MCF 10A (cell line): ENCODE data around the gene DDX1. TPM values are rescaled to one million over a fixed set of nuclear protein-coding genes. Genes with fewer than 3 reads are reported as not detected.

Experiments used
- BruUV-seq: library from RNA; stranded (reverse); fragments of 400-500 nt; replicated peaks from 2 replicates; lab custom pipeline; 2021; lab: Mats Ljungman, UMichigan
- CTCF ChIA-PET: fragments of 300-600 bp; sonication (Branson Sonifier 250); formaldehyde crosslinking; extraction: SDS; loops from one replicate; lab custom pipeline; 2021; ENCODE audit warnings: antibody characterized with exemption, inconsistent platforms; lab: Yijun Ruan, JAX
- POLR2A ChIA-PET: fragments of 300-600, 350-650 bp; sonication (Branson Sonifier 250); formaldehyde crosslinking; extraction: SDS; loops from one replicate; lab custom pipeline; 2020; ENCODE audit warnings: antibody characterized with exemption, inconsistent platforms; lab: Yijun Ruan, JAX
- DNase-seq: peaks from one replicate; pipeline ENCODE4 v3.0.0-alpha.2; 2018; ENCODE audit not compliant: unreplicated experiment
- H3K27ac Mint-ChIP-seq: one replicate; pipeline ENCODE4 v1.8.0; 2022; ENCODE audit warnings: mild to moderate bottlenecking, low read depth, mixed read lengths; ENCODE audit not compliant: unreplicated experiment
- H3K27me3 Mint-ChIP-seq: one replicate; pipeline ENCODE4 v1.8.0; 2022; ENCODE audit warnings: mixed read lengths; ENCODE audit not compliant: insufficient read depth, unreplicated experiment
- H3K36me3 Mint-ChIP-seq: one replicate; pipeline ENCODE4 v1.8.0; 2022; ENCODE audit warnings: mild to moderate bottlenecking, moderate library complexity, mixed read lengths; ENCODE audit not compliant: insufficient read depth, unreplicated experiment
- H3K4me1 Mint-ChIP-seq: one replicate; pipeline ENCODE4 v1.8.0; 2022; ENCODE audit warnings: mixed read lengths; ENCODE audit not compliant: insufficient read depth, unreplicated experiment
- H3K4me3 Mint-ChIP-seq: one replicate; pipeline ENCODE4 v1.8.0; 2022; ENCODE audit warnings: mild to moderate bottlenecking, moderate library complexity, mixed read lengths; ENCODE audit not compliant: unreplicated experiment
- H3K9me3 Mint-ChIP-seq: one replicate; pipeline ENCODE4 v1.8.0; 2022; ENCODE audit warnings: mixed read lengths; ENCODE audit not compliant: unreplicated experiment
- intact Hi-C: fragments of 100-400 bp; cut with micrococcal nuclease; formaldehyde crosslinking; loops from 2 replicates; pipeline ENCODE4 v1.14.1; 2022
- total RNA-seq: library from RNA; stranded (reverse); gene quantifications from 2 replicates; pipeline ENCODE4 v1.2.3, GENCODE V29; 2022
- TF ChIP-seq, protein P1 (sequence below): fragments of 200-600 bp; IDR thresholded peaks from one replicate; pipeline ENCODE4 v1.8.0; 2022; ENCODE audit warnings: antibody characterized with exemption, mild to moderate bottlenecking; ENCODE audit not compliant: unreplicated experiment

Gene DDX1
- total RNA-seq, 1 experiment from 2014 or later, result 119 TPM

DNA sequence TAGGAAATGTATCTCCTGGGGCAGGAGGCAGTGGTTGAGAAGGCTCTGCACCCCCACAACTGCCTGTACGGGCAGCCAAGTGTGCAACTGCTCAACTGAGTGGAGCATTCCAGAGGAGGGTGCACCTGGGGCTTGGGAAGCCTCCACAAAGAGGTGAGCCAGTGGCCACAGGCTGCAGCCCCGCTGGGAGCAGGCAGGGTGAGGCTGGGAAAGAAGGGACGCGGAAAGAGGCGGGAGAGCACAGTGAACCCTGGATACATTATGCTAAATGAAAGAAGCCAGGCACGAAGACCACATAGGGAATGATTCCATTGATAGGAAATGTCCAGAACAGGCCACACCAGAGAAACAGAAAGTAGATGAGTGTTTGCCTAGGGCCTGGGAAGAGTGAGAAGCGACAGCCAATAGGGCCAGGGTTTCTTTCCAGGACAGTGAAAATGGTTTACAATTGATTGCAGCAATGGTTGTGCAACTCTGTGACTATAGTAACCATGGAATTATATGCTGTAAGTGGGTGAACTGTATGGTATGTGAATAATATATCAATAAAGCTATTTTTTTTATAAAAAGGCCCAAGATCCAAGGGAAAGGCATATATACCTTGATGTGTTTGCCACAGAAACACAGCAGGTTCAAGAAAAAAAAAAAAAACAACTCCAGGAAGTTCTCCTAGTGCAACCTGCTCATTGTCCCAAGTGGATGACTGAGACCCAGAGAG is 82.4 kb downstream of the DDX1 start:
- no peak overlapping the region for H3K4me3 Mint-ChIP-seq
- no peaks in the 10 kb centered on the region for H3K9me3 Mint-ChIP-seq
- no TSS peak for BruUV-seq
- peaks cover 21% of the 10 kb centered on the region for H3K4me1 Mint-ChIP-seq
- peak overlapping the region; percentile 39 for H3K27ac Mint-ChIP-seq
- peak; percentile 81 for DNase-seq
- TF ChIP-seq, protein P1, sequence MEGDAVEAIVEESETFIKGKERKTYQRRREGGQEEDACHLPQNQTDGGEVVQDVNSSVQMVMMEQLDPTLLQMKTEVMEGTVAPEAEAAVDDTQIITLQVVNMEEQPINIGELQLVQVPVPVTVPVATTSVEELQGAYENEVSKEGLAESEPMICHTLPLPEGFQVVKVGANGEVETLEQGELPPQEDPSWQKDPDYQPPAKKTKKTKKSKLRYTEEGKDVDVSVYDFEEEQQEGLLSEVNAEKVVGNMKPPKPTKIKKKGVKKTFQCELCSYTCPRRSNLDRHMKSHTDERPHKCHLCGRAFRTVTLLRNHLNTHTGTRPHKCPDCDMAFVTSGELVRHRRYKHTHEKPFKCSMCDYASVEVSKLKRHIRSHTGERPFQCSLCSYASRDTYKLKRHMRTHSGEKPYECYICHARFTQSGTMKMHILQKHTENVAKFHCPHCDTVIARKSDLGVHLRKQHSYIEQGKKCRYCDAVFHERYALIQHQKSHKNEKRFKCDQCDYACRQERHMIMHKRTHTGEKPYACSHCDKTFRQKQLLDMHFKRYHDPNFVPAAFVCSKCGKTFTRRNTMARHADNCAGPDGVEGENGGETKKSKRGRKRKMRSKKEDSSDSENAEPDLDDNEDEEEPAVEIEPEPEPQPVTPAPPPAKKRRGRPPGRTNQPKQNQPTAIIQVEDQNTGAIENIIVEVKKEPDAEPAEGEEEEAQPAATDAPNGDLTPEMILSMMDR, result no peak
- H3K36me3 Mint-ChIP-seq, result peaks cover 5% of the 10 kb centered on the region
- H3K27me3 Mint-ChIP-seq, result no peaks in the 10 kb centered on the region
- intact Hi-C loops, result loop anchor here (1.0 kb wide), 2 partner anchors 34 to 56 kb away; no protein-coding TSS in a partner anchor
- POLR2A ChIA-PET, result no interaction called here
- CTCF ChIA-PET, result no interaction called here

DNA sequence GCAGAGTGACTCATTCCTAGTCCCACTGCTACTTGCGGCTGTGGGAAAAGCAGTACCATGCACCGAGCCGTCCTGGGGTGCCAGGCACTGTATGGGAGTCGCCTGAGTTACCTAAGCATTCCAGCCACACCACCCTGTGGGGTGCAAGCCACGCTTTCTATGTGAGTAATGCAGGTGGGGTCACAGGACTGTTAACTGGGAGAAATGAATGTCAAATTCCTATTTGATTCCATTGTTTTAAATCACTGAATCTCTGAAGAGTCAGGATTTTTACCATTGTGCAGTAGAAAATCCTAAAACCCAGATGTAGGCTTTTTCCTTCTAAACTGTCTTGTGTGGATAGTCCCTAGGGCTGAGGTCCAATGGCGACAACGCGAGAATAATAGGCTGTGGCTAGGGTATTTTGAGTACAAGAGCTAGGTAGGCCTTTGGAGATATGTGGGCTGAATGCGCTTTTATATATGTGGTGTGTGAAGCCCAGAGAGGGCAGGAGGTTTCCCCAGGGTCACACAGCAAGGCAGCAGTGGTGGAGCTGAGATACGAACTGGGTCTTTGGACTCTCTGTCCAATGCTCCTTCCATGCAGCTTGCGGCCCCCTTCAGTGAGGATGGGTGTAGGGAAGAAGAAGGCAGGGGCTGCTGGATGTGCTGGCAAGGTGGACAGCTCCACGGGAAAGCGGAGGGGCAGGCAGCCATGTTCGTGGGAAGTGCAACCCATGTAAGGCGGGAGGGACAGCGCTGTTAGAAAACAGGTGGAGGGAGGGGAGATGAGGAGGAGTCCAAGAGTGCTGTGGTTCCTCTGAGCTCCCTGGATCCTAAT is 83.2 kb downstream of the DDX1 start:
- no peak overlapping the region for H3K4me3 Mint-ChIP-seq
- H3K36me3 Mint-ChIP-seq, result peaks cover 5% of the 10 kb centered on the region
- peaks cover 21% of the 10 kb centered on the region for H3K4me1 Mint-ChIP-seq
- peak; percentile 84 for DNase-seq
- no TSS peak for BruUV-seq
- ChIA-PET CTCF (interaction anchor here (0.9 kb wide), 1 partner anchor 934 kb away, joined by 3 read pairs; no protein-coding TSS in a partner anchor), POLR2A (no interaction called here)
- peak overlapping the region; percentile 39 for H3K27ac Mint-ChIP-seq
- no peaks in the 10 kb centered on the region for H3K9me3 Mint-ChIP-seq
- H3K27me3 Mint-ChIP-seq, result no peaks in the 10 kb centered on the region
- TF ChIP-seq, protein P1, result no peak
- intact Hi-C loops, result loop anchor here (1.0 kb wide), 2 partner anchors 35 to 55 kb away; no protein-coding TSS in a partner anchor

DNA sequence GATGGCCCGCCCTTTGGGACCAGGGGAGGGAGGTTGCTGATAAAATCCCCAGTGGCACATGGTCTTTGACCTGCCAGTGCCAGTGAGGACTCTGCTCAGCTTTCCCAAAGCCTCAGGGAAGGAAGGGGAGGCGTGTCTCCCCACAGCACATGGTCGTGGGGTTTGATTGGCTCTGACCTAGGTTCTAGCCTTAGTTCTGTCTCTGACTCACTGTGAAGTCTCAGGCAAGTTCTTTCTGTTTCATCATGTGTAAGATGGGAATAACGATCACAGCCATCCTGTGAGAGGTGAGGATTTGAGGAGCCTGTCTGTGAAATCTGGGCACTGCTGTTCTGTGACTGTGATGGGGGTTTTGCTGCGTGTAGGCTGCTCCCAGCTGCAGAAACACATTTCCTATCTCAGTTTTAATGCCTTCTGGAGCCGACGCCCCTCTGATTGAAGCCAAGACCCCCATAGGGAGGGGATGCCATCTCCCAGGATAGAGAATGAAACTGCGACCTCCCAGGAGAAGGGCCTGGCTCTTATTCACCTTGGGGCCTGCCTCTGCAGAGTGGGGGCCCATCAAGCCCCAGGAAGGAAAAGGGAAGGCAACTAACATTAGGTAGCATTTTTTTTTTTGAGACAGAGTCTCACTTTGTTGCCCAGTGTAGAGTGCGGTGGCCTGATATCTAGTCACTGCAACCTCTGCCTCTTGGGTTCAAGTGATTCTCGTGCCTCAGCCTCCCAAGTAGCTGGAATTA is 84.0 kb downstream of the DDX1 start:
- ChIA-PET POLR2A (no interaction called here), CTCF (interaction anchor here (0.9 kb wide), 1 partner anchor 933 kb away, joined by 3 read pairs; no protein-coding TSS in a partner anchor)
- TF ChIP-seq, protein P1, result no peak
- H3K4me1 Mint-ChIP-seq, result peaks cover 21% of the 10 kb centered on the region
- H3K9me3 Mint-ChIP-seq, result no peaks in the 10 kb centered on the region
- no TSS peak for BruUV-seq
- peaks cover 5% of the 10 kb centered on the region for H3K36me3 Mint-ChIP-seq
- H3K27ac Mint-ChIP-seq, result no peak overlapping the region
- no peak overlapping the region for H3K4me3 Mint-ChIP-seq
- DNase-seq, result peak; percentile 76
- no peaks in the 10 kb centered on the region for H3K27me3 Mint-ChIP-seq
- intact Hi-C loops, result no loop called here
